ENCODE measurements around the gene MAP4.

The MAP4 gene

GRCh38 chr3:47825590-47825989, 190.6 kb downstream of the MAP4 start (continued):
- TF ChIP-seq BACH2 (CRISPR knock-in tag; IDR thresholded peaks at IDR 0.05; ENCODE audit: borderline replicate concordance) = no peak

DNA sequence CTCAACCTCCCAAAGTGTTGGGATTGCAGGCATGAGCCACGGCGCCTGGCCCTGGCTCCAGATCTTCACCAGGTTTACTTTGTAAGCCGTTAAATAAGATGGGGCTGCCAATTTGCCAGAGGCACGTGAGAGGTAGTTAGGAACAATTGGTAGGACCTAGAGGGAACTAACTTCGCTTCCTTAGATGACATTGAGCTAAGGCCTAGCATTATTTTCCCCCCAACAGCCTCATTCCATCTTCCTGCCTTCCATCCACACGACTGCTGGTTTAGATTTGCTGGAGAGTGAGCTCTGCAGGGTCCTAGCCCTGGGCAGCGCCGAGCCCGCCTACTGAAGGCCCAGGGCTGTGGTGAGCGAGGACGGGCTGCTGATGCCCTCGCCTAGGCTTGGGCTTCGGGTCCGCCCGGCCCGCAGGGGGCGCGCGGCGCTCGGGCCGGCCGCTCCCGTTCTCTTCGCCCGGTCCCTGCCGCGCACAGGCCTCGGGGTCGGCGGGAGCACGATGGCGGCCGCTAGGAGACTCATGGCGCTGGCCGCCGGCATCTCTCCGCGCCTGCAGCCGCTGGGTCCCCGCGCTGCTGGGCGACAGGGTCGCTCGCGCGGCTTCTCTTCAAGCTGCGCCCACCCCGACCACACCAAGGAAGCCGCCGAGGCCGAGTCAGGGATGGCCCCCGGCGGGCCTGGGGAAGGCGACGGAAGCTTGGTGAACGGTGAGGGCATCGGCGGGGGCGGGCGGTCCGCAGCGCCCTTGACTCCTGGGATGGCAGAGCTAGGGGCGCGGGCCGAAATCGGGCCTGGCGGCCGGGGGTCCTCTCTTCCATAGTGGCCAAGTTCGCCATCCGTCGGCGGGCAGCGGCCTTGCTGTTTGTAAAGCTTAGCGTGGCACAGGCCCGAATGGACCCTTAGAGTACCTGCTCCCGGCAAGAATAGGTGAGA, 191.4 kb downstream of the MAP4 start:
- TF ChIP-seq SNAI2 (CRISPR knock-in tag; IDR thresholded peaks at IDR 0.05) = no peak
- TF ChIP-seq, protein P1, sequence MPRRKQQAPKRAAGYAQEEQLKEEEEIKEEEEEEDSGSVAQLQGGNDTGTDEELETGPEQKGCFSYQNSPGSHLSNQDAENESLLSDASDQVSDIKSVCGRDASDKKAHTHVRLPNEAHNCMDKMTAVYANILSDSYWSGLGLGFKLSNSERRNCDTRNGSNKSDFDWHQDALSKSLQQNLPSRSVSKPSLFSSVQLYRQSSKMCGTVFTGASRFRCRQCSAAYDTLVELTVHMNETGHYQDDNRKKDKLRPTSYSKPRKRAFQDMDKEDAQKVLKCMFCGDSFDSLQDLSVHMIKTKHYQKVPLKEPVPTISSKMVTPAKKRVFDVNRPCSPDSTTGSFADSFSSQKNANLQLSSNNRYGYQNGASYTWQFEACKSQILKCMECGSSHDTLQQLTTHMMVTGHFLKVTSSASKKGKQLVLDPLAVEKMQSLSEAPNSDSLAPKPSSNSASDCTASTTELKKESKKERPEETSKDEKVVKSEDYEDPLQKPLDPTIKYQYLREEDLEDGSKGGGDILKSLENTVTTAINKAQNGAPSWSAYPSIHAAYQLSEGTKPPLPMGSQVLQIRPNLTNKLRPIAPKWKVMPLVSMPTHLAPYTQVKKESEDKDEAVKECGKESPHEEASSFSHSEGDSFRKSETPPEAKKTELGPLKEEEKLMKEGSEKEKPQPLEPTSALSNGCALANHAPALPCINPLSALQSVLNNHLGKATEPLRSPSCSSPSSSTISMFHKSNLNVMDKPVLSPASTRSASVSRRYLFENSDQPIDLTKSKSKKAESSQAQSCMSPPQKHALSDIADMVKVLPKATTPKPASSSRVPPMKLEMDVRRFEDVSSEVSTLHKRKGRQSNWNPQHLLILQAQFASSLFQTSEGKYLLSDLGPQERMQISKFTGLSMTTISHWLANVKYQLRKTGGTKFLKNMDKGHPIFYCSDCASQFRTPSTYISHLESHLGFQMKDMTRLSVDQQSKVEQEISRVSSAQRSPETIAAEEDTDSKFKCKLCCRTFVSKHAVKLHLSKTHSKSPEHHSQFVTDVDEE (CRISPR knock-in tag; IDR thresholded peaks at IDR 0.05) = peak; percentile 40; the same call in 1 of the 2 replicates
- peak; percentile 99 for ATAC-seq

GRCh38 chr3:47817609-47818008, 198.6 kb downstream of the MAP4 start:
- TF ChIP-seq ISL1 (CRISPR knock-in tag; IDR thresholded peaks at IDR 0.05) (no peak), SNAI2 (CRISPR knock-in tag; IDR thresholded peaks at IDR 0.05) (no peak), CSDC2 (CRISPR knock-in tag; IDR thresholded peaks at IDR 0.05) (no peak), CSRNP3 (CRISPR knock-in tag; IDR thresholded peaks at IDR 0.05) (no peak), TCF4 (CRISPR knock-in tag; IDR thresholded peaks at IDR 0.05; ENCODE audit: borderline replicate concordance) (no peak), ZC3H10 (CRISPR knock-in tag; IDR thresholded peaks at IDR 0.05) (no peak), ZFP30 (CRISPR knock-in tag; IDR thresholded peaks at IDR 0.05) (no peak), ZFP3 (CRISPR knock-in tag; IDR thresholded peaks at IDR 0.05) (no peak), CREB5 (CRISPR knock-in tag; IDR thresholded peaks at IDR 0.05; ENCODE audit: low read depth) (no peak), OSR1 (CRISPR knock-in tag; IDR thresholded peaks at IDR 0.05) (no peak), ZNF8 (CRISPR knock-in tag; IDR thresholded peaks at IDR 0.05) (no peak), BACH2 (CRISPR knock-in tag; IDR thresholded peaks at IDR 0.05; ENCODE audit: borderline replicate concordance) (no peak), ESRRG (CRISPR knock-in tag; IDR thresholded peaks at IDR 0.05) (no peak), ZNF70 (CRISPR knock-in tag; IDR thresholded peaks at IDR 0.05) (no peak), PPARA (CRISPR knock-in tag; IDR thresholded peaks at IDR 0.05; ENCODE audit: borderline replicate concordance) (no peak)
- TF ChIP-seq, protein P1 (CRISPR knock-in tag; IDR thresholded peaks at IDR 0.05) = no peak
- TF ChIP-seq, protein P2, sequence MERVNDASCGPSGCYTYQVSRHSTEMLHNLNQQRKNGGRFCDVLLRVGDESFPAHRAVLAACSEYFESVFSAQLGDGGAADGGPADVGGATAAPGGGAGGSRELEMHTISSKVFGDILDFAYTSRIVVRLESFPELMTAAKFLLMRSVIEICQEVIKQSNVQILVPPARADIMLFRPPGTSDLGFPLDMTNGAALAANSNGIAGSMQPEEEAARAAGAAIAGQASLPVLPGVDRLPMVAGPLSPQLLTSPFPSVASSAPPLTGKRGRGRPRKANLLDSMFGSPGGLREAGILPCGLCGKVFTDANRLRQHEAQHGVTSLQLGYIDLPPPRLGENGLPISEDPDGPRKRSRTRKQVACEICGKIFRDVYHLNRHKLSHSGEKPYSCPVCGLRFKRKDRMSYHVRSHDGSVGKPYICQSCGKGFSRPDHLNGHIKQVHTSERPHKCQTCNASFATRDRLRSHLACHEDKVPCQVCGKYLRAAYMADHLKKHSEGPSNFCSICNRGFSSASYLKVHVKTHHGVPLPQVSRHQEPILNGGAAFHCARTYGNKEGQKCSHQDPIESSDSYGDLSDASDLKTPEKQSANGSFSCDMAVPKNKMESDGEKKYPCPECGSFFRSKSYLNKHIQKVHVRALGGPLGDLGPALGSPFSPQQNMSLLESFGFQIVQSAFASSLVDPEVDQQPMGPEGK (CRISPR knock-in tag; IDR thresholded peaks at IDR 0.05; ENCODE audit: borderline replicate concordance) = no peak
- ATAC-seq = no peak; the same call in 2 of the 3 replicates
